K562 (cell line): ENCODE results near the gene GTF2IRD2. TPM values are rescaled to one million over a fixed set of nuclear protein-coding genes. Genes with fewer than 3 reads are reported as not detected.
"Not testable (repeated sequence)": the region's sequence is repeated elsewhere in the genome, so short reads cannot be mapped to it uniquely, and the experiment has no call there.

Experiments
- ATAC-seq: fragments of 200-7000 bp; cut with Tn5 transposase; 3 replicates; pipeline ENCODE4 v1.9.1; 2020; ENCODE audit warnings: moderate library complexity
- BruUV-seq: library from RNA; stranded (reverse); fragments of 400-500 nt; replicated peaks from 2 replicates; lab custom pipeline; 2021; lab: Mats Ljungman, UMichigan
- CTCF ChIA-PET: fragments of 300-600 bp; formaldehyde crosslinking; extraction: SDS; loops from one replicate; lab custom pipeline; 2021; ENCODE audit warnings: low intra/inter-chr PET ratio; lab: Yijun Ruan, JAX
- POLR2A ChIA-PET: fragments of 300-600, 350-650 bp; sonication (Branson Sonifier 250); formaldehyde crosslinking; extraction: SDS; loops from one replicate; lab custom pipeline; 2021; ENCODE audit warnings: antibody characterized with exemption, inconsistent platforms; lab: Yijun Ruan, JAX
- DNase-seq, 4 experiments: peaks; one replicate each; pipeline versions ENCODE4 v3.0.0 to v3.0.0-alpha.2; 2011 to 2018; ENCODE audit warnings: low spot score in 3 of 4, mixed read lengths in 3 of 4; ENCODE audit errors: extremely low read depth in 1 of 4
- FAIRE-seq: peaks from 2 replicates; lab custom pipeline; 2011; peaks lifted over from hg19 to GRCh38; lab: Jason Lieb, UNC
- H2AFZ ChIP-seq: 2 replicates; pipeline ENCODE4 v1.6.0; 2011; ENCODE audit warnings: low read depth, low read length, control low read depth, inconsistent platforms
- H3K27ac ChIP-seq: fragments of 200-600 bp; 3 replicates; pipeline ENCODE4 v1.8.0; 2011; ENCODE audit warnings: low read depth, mild to moderate bottlenecking, control low read depth, inconsistent platforms, low read length, moderate library complexity, mixed read lengths; ENCODE audit errors: extremely low read depth
- H3K27me3 ChIP-seq, 2 experiments: fragments of 300-600 bp in 1 of 2; 2 replicates in 1 of 2; 3 replicates in 1 of 2; pipeline versions ENCODE4 v1.6.0 to v1.8.0; 2011; ENCODE audit warnings: inconsistent platforms in 2 of 2, low read length in 2 of 2, mild to moderate bottlenecking in 1 of 2, mixed read lengths in 1 of 2, moderate library complexity in 1 of 2; ENCODE audit not compliant: control insufficient read depth in 2 of 2, insufficient read depth in 2 of 2
- H3K36me3 ChIP-seq: fragments of 300-600 bp; 3 replicates; pipeline ENCODE4 v1.8.0; 2011; ENCODE audit warnings: mild to moderate bottlenecking, low read length, inconsistent platforms; ENCODE audit not compliant: control insufficient read depth, insufficient read depth
- H3K4me1 ChIP-seq, 2 experiments: fragments of 200-600 bp in 1 of 2; replicated peaks in 1 of 2; 2 replicates in 1 of 2; 3 replicates in 1 of 2; pipeline versions ENCODE4 v1.5.1 to v1.8.0; 2011; ENCODE audit warnings: inconsistent platforms in 2 of 2, low read length in 2 of 2, mild to moderate bottlenecking in 1 of 2, mixed read lengths in 1 of 2, moderate library complexity in 1 of 2; ENCODE audit not compliant: control insufficient read depth in 2 of 2, insufficient read depth in 2 of 2
- H3K4me2 ChIP-seq: 2 replicates; pipeline ENCODE4 v1.6.1; 2011; ENCODE audit warnings: low read length, control low read depth, inconsistent platforms, mixed read lengths; ENCODE audit not compliant: insufficient read depth
- H3K4me3 ChIP-seq: fragments of 200-600 bp; sonication (generic), shearing (Covaris generic); 2 replicates; pipeline ENCODE4 v1.5.1; 2016; ENCODE audit warnings: control low read depth, inconsistent platforms
- H3K79me2 ChIP-seq: fragments of 200-600 bp; 3 replicates; pipeline ENCODE4 v1.8.0; 2011; ENCODE audit warnings: low read length, inconsistent platforms; ENCODE audit not compliant: control insufficient read depth, insufficient read depth
- H3K9ac ChIP-seq, 2 experiments: 2 replicates each; pipeline versions ENCODE4 v1.6.0 to v1.6.1; 2011; ENCODE audit warnings: low read depth in 2 of 2, low read length in 2 of 2, control low read depth in 1 of 2, inconsistent platforms in 1 of 2, mild to moderate bottlenecking in 1 of 2, mixed read lengths in 1 of 2; ENCODE audit not compliant: insufficient read depth in 1 of 2
- H3K9me1 ChIP-seq: one replicate; pipeline ENCODE4 v1.6.0; 2011; ENCODE audit warnings: inconsistent platforms, mild to moderate bottlenecking, low read length, moderate library complexity; ENCODE audit not compliant: control insufficient read depth, insufficient read depth
- H3K9me3 ChIP-seq: replicated peaks from 2 replicates; pipeline ENCODE4 v1.5.1; 2011; ENCODE audit warnings: low read depth, low read length, inconsistent platforms; ENCODE audit not compliant: control insufficient read depth, insufficient read depth
- H4K20me1 ChIP-seq: replicated peaks from 2 replicates; pipeline ENCODE4 v1.6.1; 2011; ENCODE audit warnings: low read length, inconsistent platforms, mixed read lengths; ENCODE audit not compliant: control insufficient read depth, insufficient read depth
- ATF7 ChIP-seq: fragments of 450-650 bp; IDR thresholded peaks from 2 replicates; pipeline ENCODE4 v1.7.1; 2014; ENCODE audit warnings: mild to moderate bottlenecking, moderate library complexity
- HNRNPLL ChIP-seq: fragments of 200-400 bp; formaldehyde crosslinking; IDR thresholded peaks from 2 replicates; pipeline ENCODE4 v1.6.1; 2017; ENCODE audit warnings: low read length, low read depth, mild to moderate bottlenecking; ENCODE audit not compliant: poor library complexity, severe bottlenecking
- L3MBTL2 ChIP-seq: fragments of 450-650 bp; IDR thresholded peaks from 2 replicates; pipeline ENCODE4 v1.6.1; 2016; ENCODE audit warnings: mild to moderate bottlenecking, moderate library complexity
- MBD2 ChIP-seq: sonication (generic); IDR thresholded peaks from 2 replicates; pipeline ENCODE4 v1.6.1; 2016; ENCODE audit warnings: low read depth, borderline replicate concordance
- MYC ChIP-seq, 2 experiments: fragments of 250-450 bp in 1 of 2; sonication (Bioruptor Pico) in 1 of 2; IDR thresholded peaks; 2 replicates each; pipeline versions ENCODE4 v1.5.1 to v1.6.1; 2012 to 2021; ENCODE audit warnings: low read depth in 2 of 2, borderline replicate concordance in 1 of 2, improper control_type of control experiment in 1 of 2, low read length in 1 of 2, mild to moderate bottlenecking in 1 of 2, moderate library complexity in 1 of 2
- NONO ChIP-seq, 2 experiments: fragments of 200-400 bp in 1 of 2; fragments of 450-650 bp in 1 of 2; formaldehyde crosslinking in 1 of 2; IDR thresholded peaks; 2 replicates each; pipeline ENCODE4 v1.6.1; 2017; ENCODE audit warnings: low read depth in 2 of 2, mild to moderate bottlenecking in 2 of 2, moderate library complexity in 2 of 2, low read length in 1 of 2
- RBFOX2 ChIP-seq: fragments of 200-400 bp; formaldehyde crosslinking; IDR thresholded peaks from 2 replicates; pipeline ENCODE4 v1.6.1; 2017; ENCODE audit warnings: low read depth, mild to moderate bottlenecking, low read length, moderate library complexity
- SUPT5H ChIP-seq: fragments of 450-650 bp; IDR thresholded peaks from 2 replicates; pipeline ENCODE4 v1.6.1; 2016
- TAF9B ChIP-seq: fragments of 450-650 bp; IDR thresholded peaks from 2 replicates; pipeline ENCODE4 v1.6.1; 2018; ENCODE audit warnings: mild to moderate bottlenecking; ENCODE audit not compliant: partially characterized antibody
- WGBS: fragments of 100-300 bp; shearing (Covaris generic); methylation state at CpG from one replicate; pipeline ENCODE4 v1.1.6; 2016; ENCODE audit warnings: low coverage, mixed read lengths; ENCODE audit not compliant: insufficient coverage; ENCODE audit errors: missing lambda C conversion rate; 5-methylcytosine and 5-hydroxymethylcytosine counted together
- in situ Hi-C: fragments of 300-500 bp; cut with MboI; formaldehyde crosslinking; loops from 4 replicates; pipeline ENCODE4 v1.15.0; 2018; ENCODE audit warnings: inconsistent platforms, mixed read lengths
- intact Hi-C: fragments of 100-400 bp; cut with micrococcal nuclease; formaldehyde crosslinking; loops from 2 replicates; pipeline ENCODE4 v1.14.2; 2022
- polyA plus RNA-seq, 8 experiments: library from polyadenylated mRNA; depleted of rRNA in 4 of 8; stranded (reverse) in 5 of 8; unstranded in 3 of 8; fragments of >200 nt; fragmentation: Nextera tagmentation in 2 of 8; fragmentation: Illumina TruSeq in 1 of 8; extraction: Ambion mirVana in 2 of 8; extraction: Trizol in 1 of 8; gene quantifications; 2 replicates each; pipeline versions ENCODE4 v1.2.1 to v1.2.3, GENCODE V29; 2011 to 2014; ENCODE audit warnings: inconsistent platforms in 1 of 8, missing spikeins in 1 of 8
- total RNA-seq, 7 experiments: library from RNA; depleted of rRNA in 6 of 7; stranded (reverse); fragments of >200 nt in 6 of 7; fragmentation: Illumina TruSeq in 2 of 7; extraction: Trizol in 2 of 7; gene quantifications; 2 replicates each; pipeline versions ENCODE4 v1.2.1 to v1.2.3, GENCODE V29; 2011 to 2021; ENCODE audit warnings: low replicate concordance in 1 of 7

Gene GTF2IRD2
- total and polyA plus RNA-seq, 9 of the 15 experiments (the other 6 are each of a cell fraction or from before 2014, with no cell fraction given), result 1.9 to 9.7 (median 5.8) TPM

DNA sequence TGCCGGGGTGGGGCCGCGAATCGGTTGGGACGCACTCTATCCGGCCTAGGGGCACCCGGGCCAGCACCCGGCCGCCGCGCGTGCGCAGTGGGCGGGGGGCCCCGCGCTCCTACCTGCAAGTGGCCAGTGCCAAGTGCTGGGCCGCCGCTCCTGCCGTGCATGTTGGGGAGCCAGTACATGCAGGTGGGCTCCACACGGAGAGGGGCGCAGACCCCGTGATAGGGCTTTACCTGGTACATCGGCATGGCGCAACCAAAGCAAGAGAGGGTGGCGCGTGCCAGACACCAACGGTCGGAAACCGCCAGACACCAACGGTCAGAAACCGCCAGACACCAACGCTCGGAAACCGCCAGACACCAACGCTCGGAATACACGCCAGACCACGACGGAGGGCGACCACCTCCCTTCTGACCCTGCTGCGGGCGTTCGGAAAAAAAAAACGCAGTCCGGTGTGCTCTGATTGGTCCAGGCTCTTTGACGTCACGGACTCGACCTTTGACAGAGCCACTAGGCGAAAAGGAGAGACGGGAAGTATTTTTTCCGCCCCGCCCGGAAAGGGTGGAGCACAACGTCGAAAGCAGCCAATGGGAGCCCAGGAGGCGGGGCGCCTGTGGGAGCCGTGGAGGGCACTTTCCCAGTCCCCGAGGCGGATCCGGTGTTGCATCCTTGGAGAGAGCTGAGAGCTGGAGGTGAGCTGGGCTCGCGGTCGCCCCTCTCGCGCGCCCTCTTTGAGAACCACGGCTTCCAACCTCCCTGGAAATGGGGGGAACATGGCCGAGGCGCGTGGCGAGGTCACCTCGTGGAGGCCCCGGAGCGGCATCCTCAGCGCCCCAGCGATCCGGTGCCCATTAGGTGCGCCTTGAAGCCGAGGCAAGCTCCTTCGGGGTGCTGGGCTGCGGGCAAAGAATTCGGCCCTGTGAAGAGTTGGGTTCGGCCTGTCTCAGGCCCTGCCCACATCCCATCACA lies 39.0 kb upstream of the GTF2IRD2 start:
- CTCF ChIA-PET; H3K9me3 ChIP-seq; H3K27me3 ChIP-seq; POLR2A ChIA-PET; H3K9me1 ChIP-seq; intact Hi-C loops; H3K4me1 ChIP-seq; DNase-seq; FAIRE-seq; H4K20me1 ChIP-seq; H3K36me3 ChIP-seq; H3K79me2 ChIP-seq; TF ChIP-seq MYC (CRISPR knock-in tag; IDR thresholded peaks at IDR 0.05; ENCODE audit: borderline replicate concordance, low read depth): not testable (repeated sequence)
- Histone ChIP-seq H3K9ac (peak overlapping the region; percentile 63 to 96; a peak in 3 of 4 replicates), H3K4me2 (peak overlapping the region; percentile 78; the same call in 1 of the 2 replicates), H3K27ac (peak overlapping the region; percentile 84), H2AFZ (peak overlapping the region; percentile 94), H3K4me3 (peak overlapping the region; percentile 57)
- WGBS, result 0% methylated on average over 45 of the region's 84 CpGs
- ATAC-seq, result peak; percentile 95
- in situ Hi-C loops, result loop anchor here (25.0 kb wide), 1 partner anchor 1878 kb away; no protein-coding TSS in a partner anchor
- BruUV-seq, result TSS peak; percentile 89
- TF ChIP-seq HNRNPLL, result peak; percentile 22
- TF ChIP-seq RBFOX2, result peak; percentile 73
- peak; percentile 72; the same call in 1 of the 2 replicates for TF ChIP-seq MBD2
- 0 out of 4 replicates have a peak, but pooled peaks of 1 of the 2 experiments have one; percentile 17 for TF ChIP-seq NONO (IDR thresholded peaks at IDR 0.05; ENCODE audit: low read depth in 2 of 2, low read length in 1 of 2)
- peak; percentile 80 for TF ChIP-seq L3MBTL2
- TF ChIP-seq ATF7, result peak; percentile 66; the same call in 1 of the 2 replicates
- peak; percentile 47 for TF ChIP-seq TAF9B
- peak; percentile 94 for TF ChIP-seq SUPT5H
- peak; percentile 47 for TF ChIP-seq MYC (IDR thresholded peaks at IDR 0.05; ENCODE audit: low read depth, low read length)
